ENCODE results near the gene ROM1. TPM values are rescaled to one million over a fixed set of nuclear protein-coding genes. Genes with fewer than 3 reads are reported as not detected.
"Not testable (repeated sequence)": the region's sequence is repeated elsewhere in the genome, so short reads cannot be mapped to it uniquely, and the experiment has no call there.

Gene ROM1
- total RNA-seq, 1 donor, result 2.7 TPM

DNA sequence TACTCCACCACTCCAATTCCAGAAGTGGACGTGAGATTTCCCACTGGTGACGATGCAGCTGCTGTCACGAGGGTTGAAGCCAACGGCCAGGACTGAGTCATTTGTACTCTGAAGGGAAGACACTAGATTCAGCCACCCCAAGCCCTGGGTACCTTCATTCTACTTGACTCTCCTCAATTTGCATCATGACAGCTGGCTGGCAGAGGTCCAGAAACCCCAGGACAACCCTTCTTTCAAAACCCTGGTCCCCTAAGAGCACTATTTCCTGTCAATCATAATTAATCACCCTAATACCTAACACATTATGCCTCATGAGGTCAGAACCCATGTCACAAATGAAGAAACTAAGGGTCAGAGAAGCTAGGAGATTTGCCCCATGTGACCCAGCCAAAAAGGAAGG is 5.3 kb upstream of the ROM1 start:
- no peak for DNase-seq (ENCODE audit: low read depth in 2 of 3, low spot score in 2 of 3)

DNA sequence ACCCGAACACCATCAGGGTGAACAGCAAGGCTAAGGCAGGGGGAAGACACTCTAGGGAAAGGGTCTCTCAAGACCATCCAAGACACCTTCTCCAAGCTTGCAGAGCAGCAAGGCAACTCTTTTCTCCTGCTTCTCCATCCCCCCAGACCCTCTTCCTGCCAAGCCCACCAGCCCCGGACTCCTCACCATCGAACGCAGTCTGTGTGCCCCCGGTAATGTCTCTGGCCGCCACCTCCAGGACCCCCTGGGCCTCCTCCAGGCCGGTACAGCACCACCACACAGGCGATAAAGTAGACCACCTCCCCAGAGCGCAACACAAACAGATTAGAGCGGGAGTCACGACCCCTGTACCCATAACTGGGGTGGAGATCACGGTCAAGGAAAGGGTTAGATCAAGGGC is 4.3 kb upstream of the ROM1 start:
- no peak for DNase-seq (ENCODE audit: low read depth in 2 of 3, low spot score in 2 of 3)

DNA sequence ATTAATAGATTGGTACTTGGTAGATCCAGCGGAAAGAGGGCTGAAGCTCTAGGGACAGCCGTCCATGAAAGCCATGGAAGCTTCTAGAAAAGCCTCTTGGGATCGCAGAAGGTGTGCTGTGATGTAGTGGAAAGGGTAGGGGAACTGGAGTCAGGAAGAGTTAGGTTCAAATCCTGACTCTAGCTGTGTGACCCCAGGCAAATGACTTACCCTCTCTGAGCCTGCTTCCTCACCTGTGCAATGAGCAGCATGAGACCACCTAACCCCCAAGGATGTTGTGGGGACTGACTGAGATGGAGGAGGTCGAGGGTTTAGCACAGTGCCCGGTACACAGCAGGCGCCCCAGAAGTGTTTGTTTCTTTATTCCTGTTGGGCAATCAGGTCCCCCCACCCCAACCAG is 2.7 kb upstream of the ROM1 start:
- DNase-seq (ENCODE audit: low read depth in 2 of 3, low spot score in 2 of 3), result no peak

DNA sequence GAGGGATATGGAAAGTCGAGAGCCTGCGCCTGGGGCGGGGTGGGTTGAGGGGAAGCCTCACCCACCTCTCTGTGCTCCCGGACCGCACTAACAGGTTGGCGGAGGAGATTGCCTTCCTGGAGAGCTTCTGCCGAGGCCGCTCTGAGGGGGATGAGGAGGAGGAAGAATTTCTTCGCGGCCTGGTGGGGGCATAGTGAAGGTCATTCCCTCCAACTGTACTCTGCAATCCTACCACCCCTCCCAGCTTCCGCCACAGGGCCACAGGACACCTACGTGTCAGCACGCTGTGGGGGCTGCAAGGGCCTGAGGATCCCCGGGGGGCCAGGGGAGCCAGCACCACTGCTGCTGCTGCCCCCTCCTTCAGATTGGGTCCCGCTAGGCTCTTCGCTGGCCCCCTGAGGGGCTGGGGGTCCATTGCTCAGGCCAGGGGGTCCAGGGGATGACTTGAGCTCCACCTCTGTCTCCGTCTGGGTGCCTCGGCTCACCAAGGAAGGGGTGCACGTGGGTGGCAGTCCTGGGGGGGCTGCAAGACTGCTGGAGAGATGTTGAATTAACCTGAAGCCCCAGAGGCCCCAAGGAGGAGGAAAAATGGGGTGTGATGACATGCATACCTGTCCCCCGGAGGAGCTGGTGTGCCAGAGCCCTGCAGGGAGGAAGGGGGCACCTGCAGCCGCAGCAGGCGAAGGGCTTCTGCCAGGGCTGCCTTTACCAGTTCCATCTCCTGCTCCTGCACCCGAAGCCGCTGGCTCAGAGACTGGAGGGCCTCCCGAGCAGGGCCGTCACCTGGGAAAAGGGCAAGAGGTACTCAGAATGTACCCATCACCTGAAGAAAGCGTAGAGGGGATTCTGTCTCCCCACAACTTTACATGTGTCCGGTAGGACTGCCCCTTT is 2.0 kb upstream of the ROM1 start:
- DNase-seq (ENCODE audit: low read depth in 2 of 3, low spot score in 2 of 3), result no peak

DNA sequence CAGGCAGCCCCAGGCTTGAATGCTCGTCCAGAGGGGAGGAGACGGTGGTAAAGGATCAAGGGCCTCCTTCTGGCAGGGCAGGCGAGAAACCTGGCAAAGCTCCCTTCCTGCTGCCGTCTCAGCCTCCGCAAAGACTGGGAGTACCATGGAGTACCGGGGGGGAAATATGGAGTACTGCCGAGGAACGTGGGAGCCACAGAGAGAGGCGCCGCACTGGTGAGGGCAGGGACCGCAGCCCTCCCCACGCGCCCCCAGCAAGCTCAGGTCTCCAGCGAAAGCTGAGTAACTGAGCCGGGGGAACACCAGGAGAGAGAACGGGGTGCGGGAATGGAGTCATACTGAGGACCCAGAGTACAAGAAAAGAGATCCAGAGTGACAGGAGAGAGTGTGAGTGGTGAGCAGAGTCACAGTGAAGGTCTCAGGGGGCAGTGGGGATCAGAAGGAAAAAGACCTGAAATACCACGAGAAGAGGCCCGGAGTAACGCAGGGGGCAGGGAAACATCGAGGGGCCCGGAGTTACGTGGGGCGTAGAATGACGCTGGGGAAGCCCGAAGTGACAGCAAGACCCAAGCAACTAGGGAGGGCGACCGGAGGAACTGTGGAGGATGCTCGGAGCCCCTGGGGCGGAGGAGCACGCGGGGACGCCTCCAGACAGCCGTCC is 1.2 kb upstream of the ROM1 start:
- DNase-seq (ENCODE audit: low read depth in 2 of 3, low spot score in 2 of 3), result peak in 2 of 3 donors; percentile 64 to 76

DNA sequence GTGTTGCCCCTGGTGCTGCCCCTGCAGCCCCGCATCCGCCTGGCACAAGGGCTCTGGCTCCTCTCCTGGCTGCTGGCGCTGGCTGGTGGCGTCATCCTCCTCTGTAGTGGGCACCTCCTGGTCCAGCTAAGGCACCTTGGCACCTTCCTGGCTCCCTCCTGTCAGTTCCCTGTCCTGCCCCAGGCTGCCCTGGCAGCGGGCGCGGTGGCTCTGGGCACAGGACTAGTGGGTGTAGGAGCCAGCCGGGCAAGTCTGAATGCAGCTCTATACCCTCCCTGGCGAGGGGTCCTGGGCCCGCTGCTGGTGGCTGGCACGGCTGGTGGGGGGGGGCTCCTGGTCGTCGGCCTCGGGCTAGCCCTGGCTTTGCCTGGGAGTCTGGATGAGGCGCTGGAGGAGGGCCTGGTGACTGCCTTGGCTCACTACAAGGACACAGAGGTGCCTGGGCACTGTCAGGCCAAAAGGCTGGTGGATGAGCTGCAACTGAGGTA is 278 bp downstream of the ROM1 start:
- DNase-seq (ENCODE audit: low read depth in 2 of 3, low spot score in 2 of 3), result no peak

DNA sequence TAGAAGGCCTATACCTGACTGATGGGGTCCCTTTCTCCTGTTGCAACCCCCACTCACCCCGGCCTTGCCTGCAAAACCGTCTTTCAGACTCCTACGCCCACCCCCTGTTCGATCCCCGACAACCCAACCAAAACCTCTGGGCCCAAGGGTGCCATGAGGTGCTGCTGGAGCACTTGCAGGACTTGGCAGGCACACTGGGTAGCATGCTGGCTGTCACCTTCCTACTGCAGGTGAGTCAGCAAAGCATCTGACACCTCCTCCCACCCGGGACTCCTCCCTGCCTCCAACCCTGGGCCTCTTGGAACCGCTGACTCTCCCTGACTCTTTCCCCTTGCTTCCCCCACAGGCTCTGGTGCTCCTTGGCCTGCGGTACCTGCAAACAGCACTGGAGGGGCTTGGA is 1.2 kb downstream of the ROM1 start:
- DNase-seq (ENCODE audit: low read depth in 2 of 3, low spot score in 2 of 3), result no peak

DNA sequence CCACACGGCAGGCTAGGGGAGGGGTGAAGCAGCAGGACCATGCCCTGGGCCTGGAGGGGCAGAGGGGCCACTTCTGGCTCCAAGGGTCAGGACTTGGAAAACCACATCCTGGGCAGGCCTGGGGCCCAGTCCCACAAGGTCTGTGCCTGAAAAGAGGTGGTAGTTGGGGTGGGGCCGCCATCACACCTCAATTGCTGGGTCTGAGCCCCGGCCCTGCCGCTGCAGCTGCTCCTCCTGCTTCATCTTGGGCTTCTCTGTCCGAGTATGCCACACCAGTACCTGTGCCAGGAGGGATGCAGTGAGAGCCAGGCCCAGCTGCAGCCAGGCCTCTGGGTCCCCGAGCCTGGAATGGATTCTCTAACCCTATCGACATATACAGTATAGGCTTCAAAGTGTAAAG is 2.5 kb downstream of the ROM1 start:
- DNase-seq (ENCODE audit: low read depth in 2 of 3, low spot score in 2 of 3), result no peak

DNA sequence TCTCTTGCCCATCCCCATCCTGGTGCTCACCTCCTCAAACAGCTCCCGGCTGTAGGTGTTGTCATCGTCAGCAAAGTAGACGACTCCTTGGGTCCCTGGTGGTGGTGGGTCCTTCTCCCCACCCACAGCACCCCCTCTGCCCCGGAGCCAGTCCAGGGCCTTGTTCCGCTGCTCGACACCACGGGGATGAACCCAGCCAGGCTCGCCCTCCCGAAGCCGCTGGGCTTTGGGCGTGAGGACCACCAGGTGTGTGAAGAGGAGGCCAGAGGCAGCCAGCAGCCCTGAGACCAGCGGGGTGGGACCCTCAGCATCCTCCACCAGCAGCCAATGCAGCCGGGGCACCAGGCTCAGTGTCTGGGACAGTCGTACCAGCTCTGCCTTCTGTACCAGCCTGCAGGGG is 3.9 kb downstream of the ROM1 start:
- DNase-seq (ENCODE audit: low read depth in 2 of 3, low spot score in 2 of 3), result not testable (repeated sequence)

DNA sequence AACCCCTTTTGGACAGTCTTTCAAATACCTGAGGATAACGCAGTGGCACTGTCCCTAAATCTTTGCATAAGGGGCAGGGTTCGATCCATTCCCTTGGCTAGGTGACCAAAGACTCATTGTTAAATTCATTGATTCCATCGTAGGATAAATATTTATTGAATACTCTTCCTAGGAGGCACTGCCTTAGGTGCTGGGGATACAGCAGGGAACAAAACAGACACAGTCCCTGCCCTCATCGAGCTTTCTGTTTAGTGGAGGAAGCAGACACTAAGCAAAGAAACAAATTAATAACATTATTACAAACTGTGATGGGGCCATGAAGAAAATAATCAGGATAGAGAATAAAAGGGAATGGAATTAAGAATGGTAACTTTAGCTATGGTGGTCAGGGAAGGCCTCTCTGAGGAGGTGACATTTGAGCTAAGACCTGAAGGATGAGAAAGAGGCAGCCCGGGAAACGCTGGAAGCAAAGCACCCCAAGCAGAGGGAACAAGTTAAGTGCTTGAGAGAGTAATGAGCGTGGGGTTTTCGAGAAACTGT is 8.0 kb downstream of the ROM1 start:
- no peak for DNase-seq (ENCODE audit: low read depth in 2 of 3, low spot score in 2 of 3)

DNA sequence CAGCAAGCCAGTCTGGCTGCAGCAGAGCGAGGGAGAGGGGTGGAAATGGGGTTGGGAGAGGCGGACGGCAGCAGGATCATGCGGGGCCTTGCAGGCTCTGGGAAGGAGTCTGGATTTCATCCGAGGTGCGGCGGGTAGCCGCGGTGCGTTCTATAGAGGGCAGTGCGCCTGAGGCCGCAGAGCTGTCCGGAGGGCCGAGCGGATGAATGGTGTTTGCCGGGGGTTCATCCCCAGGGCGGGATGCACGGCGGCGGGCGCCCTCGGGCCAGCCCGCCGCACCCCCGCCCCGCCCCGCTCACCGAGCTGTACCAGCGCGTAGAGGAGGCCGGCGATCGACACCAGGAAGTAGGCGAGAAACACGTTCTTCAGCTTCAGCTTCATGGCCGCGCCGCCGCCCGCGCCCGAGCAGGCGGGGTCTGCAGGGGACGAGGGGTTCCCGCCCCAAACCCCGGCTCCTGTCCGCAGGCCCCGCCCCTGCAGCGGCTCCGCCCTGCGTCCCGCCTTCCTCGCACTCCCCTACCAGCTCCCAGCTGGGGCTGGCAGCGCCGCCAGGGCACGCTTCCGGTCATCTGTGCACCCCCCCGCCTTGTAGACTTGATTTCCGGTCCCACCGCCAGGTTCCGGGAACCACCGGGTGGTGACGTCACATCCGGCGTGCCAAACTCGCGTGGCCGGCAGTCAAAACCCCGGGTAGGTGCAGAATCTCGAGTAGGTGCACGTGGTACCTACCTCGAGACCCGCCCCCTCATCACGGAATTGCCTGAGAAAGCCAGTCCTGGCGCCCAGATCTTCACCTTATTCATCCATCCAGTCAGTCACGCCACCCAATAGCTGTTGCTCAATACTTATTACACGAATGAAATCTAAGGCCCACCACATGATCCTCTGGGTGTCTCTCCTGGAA is 8.8 kb downstream of the ROM1 start, which contains the start of gene B3GAT3:
Gene B3GAT3, minus strand, starts transcription at position 420 of the 904 bp plus-strand sequence. Its CDS starts 39 bp downstream, at position 381.
- peak; percentile 94 to 97 (median 94) for DNase-seq (ENCODE audit: low read depth in 2 of 3, low spot score in 2 of 3)

DNA sequence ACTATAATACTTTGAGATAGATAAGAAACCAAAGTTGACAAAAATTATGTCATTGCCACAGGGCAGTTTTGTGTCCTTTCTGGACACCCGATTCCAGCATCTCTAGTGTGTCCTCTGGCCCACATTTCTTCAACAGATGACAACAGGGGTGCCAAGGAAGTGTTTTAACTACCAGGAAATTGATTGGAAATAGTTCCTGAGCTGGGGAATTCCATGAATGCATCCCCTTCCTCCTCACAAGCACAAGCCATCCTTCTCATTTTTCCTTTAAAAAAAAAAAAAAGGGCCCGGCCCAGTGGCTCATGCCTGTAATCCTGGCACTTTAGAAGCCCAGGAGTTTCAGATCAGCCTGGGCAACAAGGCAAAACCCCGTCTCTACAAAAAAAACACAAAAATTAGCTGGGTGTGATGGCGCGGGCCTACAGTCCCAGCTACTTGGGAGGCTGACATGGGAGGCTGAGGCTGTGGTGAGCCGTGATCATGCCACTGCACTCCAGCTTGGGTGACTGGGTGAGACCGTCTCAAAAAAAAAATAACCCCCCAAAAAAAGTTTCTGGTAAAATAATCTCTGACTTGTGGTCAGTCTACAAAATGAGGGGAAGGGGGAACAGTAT is 9.5 kb downstream of the ROM1 start:
- DNase-seq (ENCODE audit: low read depth in 2 of 3, low spot score in 2 of 3), result no peak

DNA sequence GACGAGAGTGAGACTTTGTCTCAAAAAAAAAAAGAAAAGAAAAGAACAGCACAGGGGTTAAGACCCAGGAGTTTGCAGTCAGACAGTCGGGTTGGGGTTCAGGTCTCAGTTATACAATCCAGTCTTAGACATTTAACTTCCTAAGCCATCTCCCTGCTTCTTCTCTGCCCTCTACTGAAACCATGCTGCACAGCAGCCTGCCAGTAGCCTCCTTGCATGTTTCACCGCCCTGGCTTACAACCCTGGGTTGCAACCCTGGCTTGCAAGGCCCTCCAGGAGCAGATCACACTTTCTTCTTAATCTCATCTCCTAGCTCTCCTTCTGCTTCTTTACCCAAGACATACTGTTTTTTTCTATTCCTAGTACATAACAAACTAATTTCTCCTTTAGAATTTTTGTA is 14.7 kb downstream of the ROM1 start:
- peak in 1 of 3 donors; percentile 35 for DNase-seq (ENCODE audit: low read depth in 2 of 3, low spot score in 2 of 3)

DNA sequence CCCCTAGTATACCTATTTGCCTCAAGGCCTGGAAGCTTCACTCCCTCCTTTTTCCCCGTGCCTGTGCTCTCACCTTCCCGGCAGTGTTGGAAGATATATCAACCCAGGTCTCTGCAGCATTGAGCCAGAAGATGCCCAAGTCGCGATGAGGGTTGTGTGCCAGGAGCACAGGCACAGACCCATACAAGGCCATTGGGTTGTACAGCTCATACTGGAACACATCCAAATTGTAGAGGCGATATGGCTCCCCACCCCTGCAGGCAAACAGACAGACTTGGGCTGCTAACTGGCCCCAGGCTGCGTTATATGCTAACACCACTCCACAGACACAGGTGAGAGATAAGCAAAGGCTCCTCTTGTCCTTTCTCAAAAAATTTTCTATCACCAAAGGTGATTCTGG is 19.4 kb downstream of the ROM1 start:
- DNase-seq (ENCODE audit: low read depth in 2 of 3, low spot score in 2 of 3), result no peak

DNA sequence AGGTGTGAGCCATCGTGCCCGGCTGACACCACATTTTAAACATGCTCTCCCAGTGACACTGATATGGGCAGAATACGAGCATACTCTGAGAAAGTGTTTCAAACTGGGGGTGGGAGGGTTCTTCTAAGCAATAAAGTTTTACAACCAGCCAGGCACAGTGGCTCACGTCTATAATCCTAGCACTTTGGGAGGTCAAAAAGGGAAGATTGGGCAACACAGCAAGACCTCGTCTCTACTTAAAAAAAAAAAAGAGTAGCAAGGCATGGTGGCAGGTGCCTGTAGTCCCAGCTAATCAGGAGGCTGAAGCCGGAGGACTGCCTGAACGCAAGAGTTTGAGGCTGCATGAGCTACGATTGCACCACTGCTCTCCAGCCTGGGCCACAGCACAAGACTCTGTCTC is 31.2 kb downstream of the ROM1 start:
- no peak for DNase-seq (ENCODE audit: low read depth in 2 of 3, low spot score in 2 of 3)

DNA sequence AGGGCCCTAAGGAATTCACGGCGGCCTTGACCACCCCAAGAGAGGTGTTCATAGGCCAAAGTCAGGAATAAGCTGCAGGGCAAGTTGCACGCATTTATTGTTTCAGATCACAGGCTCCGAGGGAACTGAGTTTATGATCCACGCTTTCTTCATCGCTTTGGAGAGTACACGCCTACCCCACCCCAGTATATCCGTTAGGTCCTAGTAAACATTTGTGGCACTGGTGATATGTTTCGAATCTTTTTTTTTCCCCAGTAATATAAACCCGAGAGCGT is 32.6 kb downstream of the ROM1 start:
- DNase-seq (ENCODE audit: low read depth in 2 of 3, low spot score in 2 of 3), result no peak

DNA sequence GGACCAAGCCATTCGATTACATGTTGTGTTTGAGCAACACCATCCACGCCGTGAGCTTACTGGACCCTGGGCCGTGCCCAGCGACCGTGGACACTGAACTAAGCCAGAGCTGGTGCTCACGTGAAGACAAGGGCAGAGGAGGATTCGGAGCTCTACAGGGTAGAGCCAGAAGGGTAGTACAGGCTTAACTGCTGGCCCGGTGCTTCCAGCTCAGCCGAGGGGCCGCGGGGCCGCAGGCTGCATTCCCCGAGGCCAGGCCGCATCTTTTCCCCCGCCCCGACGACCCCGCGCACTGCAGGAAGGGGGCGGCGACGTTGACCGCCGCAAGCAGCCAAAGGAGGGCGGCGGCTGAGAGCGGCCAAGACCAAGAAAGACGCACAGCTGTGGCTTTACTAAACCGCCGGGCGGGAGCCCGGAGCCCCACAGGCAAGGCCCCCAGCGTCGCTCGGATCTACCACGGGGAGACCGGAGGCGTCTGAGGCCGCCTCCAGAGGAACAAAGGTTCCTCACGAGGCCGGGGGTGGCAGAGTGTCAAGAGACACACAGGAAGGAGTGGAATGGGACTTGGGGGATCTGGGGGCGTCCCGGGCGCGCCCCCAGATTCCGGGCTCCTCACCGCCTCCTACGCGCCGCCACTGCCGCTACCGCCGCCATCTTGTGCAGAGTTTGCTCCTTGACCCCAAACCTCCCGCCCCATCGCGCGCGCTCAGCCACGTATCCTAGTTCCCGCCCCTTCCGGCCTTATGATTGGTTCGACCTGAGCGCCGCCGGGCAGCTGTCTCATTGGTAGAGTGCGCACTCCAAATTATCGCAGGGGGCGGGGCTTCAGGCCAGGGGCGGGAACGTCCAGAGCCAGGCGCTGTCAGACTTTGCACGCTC is 33.1 kb downstream of the ROM1 start, which contains the start of gene GANAB:
Gene GANAB, minus strand, starts transcription at position 668 of the 879 bp plus-strand sequence. Its CDS starts 14 bp downstream, at position 654.
- DNase-seq (ENCODE audit: low read depth in 2 of 3, low spot score in 2 of 3), result peak; percentile 89 to 99 (median 99)

DNA sequence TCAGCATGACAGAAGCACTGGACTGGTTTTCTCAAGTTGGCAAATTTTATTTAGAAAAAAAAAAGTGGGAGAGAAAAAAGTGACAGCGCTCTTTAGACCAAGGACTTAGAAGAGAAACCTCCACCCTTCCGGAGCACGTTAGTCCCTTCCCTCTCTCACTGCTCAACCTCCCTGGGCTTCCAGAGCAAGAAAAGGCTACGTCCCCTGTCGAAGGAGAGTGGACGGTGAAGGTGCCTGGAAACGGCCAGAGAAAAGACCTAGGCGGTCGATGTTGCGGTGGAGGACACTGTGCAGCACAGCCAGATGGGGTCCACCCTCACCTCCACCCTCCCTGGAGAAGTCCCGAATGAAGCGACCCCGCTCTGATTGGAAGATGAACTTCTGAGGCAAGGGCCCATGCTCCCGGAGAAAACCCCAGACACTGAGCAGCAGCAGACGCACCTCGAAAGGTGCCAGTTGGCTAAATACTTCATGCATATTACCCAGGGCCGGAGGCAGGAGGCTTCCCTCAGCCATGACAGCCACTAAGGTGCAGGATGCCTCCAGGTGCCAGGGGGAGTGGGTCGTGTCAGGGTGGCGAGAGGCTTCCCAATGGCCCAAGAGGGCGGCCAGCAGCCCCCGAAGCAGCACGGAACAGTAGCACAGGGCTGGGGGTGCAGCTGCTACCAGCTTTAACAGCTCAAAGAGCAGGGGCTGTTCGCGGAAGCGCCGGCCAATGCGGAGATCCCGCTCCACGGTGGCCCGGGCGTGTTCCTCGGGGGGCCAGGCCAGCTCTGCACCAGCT is 34.0 kb downstream of the ROM1 start:
- DNase-seq (ENCODE audit: low read depth in 2 of 3, low spot score in 2 of 3), result no peak
